Kidney capillary endothelial cell (primary cell): ENCODE data around the gene CHCHD3.

Experiments
- DNase-seq: peaks from one replicate; pipeline ENCODE4 v3.0.0-alpha.2; 2018; ENCODE audit warnings: low spot score

CHCHD3 gene

GRCh38 chr7:133081599-133082389, at the start of gene CHCHD3:
CHCHD3 (minus strand) TSS chr7:133082090; CDS start chr7:133081937, 153 bp downstream.
- DNase-seq: peak; percentile 98

- DNase-seq: no peak
Measured at GRCh38 chr7:133130166-133130565, 48.3 kb upstream of the CHCHD3 start.

- no peak for DNase-seq
Measured at GRCh38 chr7:133126422-133126821, 44.5 kb upstream of the CHCHD3 start.

GRCh38 chr7:133124974-133125373, 43.1 kb upstream of the CHCHD3 start:
- DNase-seq: no peak

- no peak for DNase-seq
Measured at GRCh38 chr7:133121175-133121844, 39.4 kb upstream of the CHCHD3 start.

- DNase-seq: no peak
Measured at GRCh38 chr7:133119067-133119466, 37.2 kb upstream of the CHCHD3 start.

- DNase-seq: no peak
Measured at GRCh38 chr7:133118261-133118660, 36.4 kb upstream of the CHCHD3 start.

GRCh38 chr7:133117452-133117851, 35.6 kb upstream of the CHCHD3 start:
- DNase-seq: no peak

- DNase-seq: no peak
Measured at GRCh38 chr7:133115596-133115995, 33.7 kb upstream of the CHCHD3 start.

GRCh38 chr7:133114519-133114918, 32.6 kb upstream of the CHCHD3 start:
- DNase-seq: no peak

GRCh38 chr7:133112976-133113375, 31.1 kb upstream of the CHCHD3 start:
- no peak for DNase-seq

GRCh38 chr7:133112335-133112734, 30.4 kb upstream of the CHCHD3 start:
- no peak for DNase-seq

GRCh38 chr7:133110312-133110711, 28.4 kb upstream of the CHCHD3 start:
- no peak for DNase-seq

GRCh38 chr7:133109816-133110215, 27.9 kb upstream of the CHCHD3 start:
- DNase-seq: no peak

- no peak for DNase-seq
Measured at GRCh38 chr7:133108023-133108422, 26.1 kb upstream of the CHCHD3 start.

GRCh38 chr7:133102276-133103060, 20.6 kb upstream of the CHCHD3 start:
- DNase-seq: no peak

- no peak for DNase-seq
Measured at GRCh38 chr7:133099633-133100286, 17.9 kb upstream of the CHCHD3 start.

GRCh38 chr7:133095119-133095671, 13.3 kb upstream of the CHCHD3 start:
- DNase-seq: no peak

GRCh38 chr7:133091943-133092464, 10.1 kb upstream of the CHCHD3 start:
- DNase-seq: no peak

- no peak for DNase-seq
Measured at GRCh38 chr7:133082390-133082766, 488 bp upstream of the CHCHD3 start.

- DNase-seq: no peak
Measured at GRCh38 chr7:133081119-133081598, 731 bp downstream of the CHCHD3 start.

- no peak for DNase-seq
Measured at GRCh38 chr7:133079296-133079695, 2.6 kb downstream of the CHCHD3 start.
